ENCODE data around the gene RTN4RL1. TPM values are rescaled to one million over a fixed set of nuclear protein-coding genes. Genes with fewer than 3 reads are reported as not detected.

The RTN4RL1 gene
- total and polyA plus RNA-seq, 9 donors: 0.30 to 4.1 (median 1.6) TPM; not detected in 1

- TF ChIP-seq EP300 (IDR thresholded peaks at IDR 0.05) (no peak), CTCF (IDR thresholded peaks at IDR 0.05) (peak; percentile 61 to 94 (median 87)), POLR2A (IDR thresholded peaks at IDR 0.05) (peak; percentile 38)
- WGBS, 3 donors: 7 to 11% (median 10%) methylated on average over 57 to 84 of the region's 84 CpGs
- Histone ChIP-seq H3K36me3 (no peaks in the 10 kb centered on the region), H3K4me1 (ENCODE audit: insufficient read depth) (peaks cover 13% of the 10 kb centered on the region), H3K27ac (peak overlapping the region; percentile 89 to 98), H3K27me3 (no peaks in the 10 kb centered on the region), H3K4me3 (peak overlapping the region; percentile 41), H3K9me3 (no peaks in the 10 kb centered on the region)
- DNase-seq: peak; percentile 89 to 93 (median 92)
- intact Hi-C loops (cut with DNase I): loop anchor here in 3 of 4 donors (1.0 to 2.0 kb wide), 3 partner anchors 125 to 192 kb away; no protein-coding TSS in a partner anchor
These were observed 28.5 kb upstream of the RTN4RL1 start for GRCh38 chr17:2053380-2054261.

GRCh38 chr17:2051933-2052559 lies 26.9 kb upstream of the RTN4RL1 start:
- Histone ChIP-seq H3K27ac (peak overlapping the region; percentile 14 to 33), H3K27me3 (no peaks in the 10 kb centered on the region), H3K9me3 (no peaks in the 10 kb centered on the region), H3K4me3 (no peak overlapping the region), H3K36me3 (no peaks in the 10 kb centered on the region), H3K4me1 (ENCODE audit: insufficient read depth) (peaks cover 13% of the 10 kb centered on the region)
- 62 to 80% (median 77%) methylated on average over 14 of the region's 14 CpGs for WGBS, 3 donors
- DNase-seq: peak in 2 of 5 donors; percentile 31 to 70
- intact Hi-C loops (cut with DNase I): loop anchor here in 1 of 4 donors (2.0 kb wide), 1 partner anchor 127 kb away; no protein-coding TSS in a partner anchor
- TF ChIP-seq CTCF (IDR thresholded peaks at IDR 0.05) (no peak), EP300 (IDR thresholded peaks at IDR 0.05) (no peak), POLR2A (IDR thresholded peaks at IDR 0.05) (no peak)

- H3K4me3 ChIP-seq: peak overlapping the region; percentile 53
- no peak for TF ChIP-seq CTCF (IDR thresholded peaks at IDR 0.05)
- TF ChIP-seq EP300 (IDR thresholded peaks at IDR 0.05): no peak
- TF ChIP-seq POLR2A (IDR thresholded peaks at IDR 0.05): no peak
- no peaks in the 10 kb centered on the region for H3K36me3 ChIP-seq
- H3K27me3 ChIP-seq: no peaks in the 10 kb centered on the region
- H3K9me3 ChIP-seq: no peaks in the 10 kb centered on the region
- peak; percentile 43 to 76 (median 68) for DNase-seq
- intact Hi-C loops (cut with DNase I): no loop called here
- peaks cover 11% of the 10 kb centered on the region for H3K4me1 ChIP-seq (ENCODE audit: insufficient read depth)
- H3K27ac ChIP-seq: peak overlapping the region; percentile 33 to 68
- WGBS, 3 donors: 15 to 40% (median 20%) methylated on average over 36 to 81 of the region's 81 CpGs
These were observed 26.2 kb upstream of the RTN4RL1 start for GRCh38 chr17:2051061-2051932.
